Skeletal muscle satellite cell (primary cell): ENCODE measurements around the gene ATP8B2.
"Not testable (repeated sequence)": the region's sequence is repeated elsewhere in the genome, so short reads cannot be mapped to it uniquely, and the experiment has no call there.

Experiments used
- H3K27me3 ChIP-seq: 2 replicates; pipeline ENCODE4 v1.7.0; 2013; ENCODE audit warnings: low read length; ENCODE audit not compliant: control insufficient read depth, insufficient read depth
- H3K36me3 ChIP-seq: 2 replicates; pipeline ENCODE4 v1.7.0; 2013; ENCODE audit warnings: mild to moderate bottlenecking, control low read depth, low read length; ENCODE audit not compliant: insufficient read depth
- H3K4me1 ChIP-seq: 2 replicates; pipeline ENCODE4 v1.7.0; 2013; ENCODE audit warnings: low read length; ENCODE audit not compliant: control insufficient read depth, insufficient read depth
- H3K4me2 ChIP-seq: 2 replicates; pipeline ENCODE4 v1.7.0; 2013; ENCODE audit warnings: mild to moderate bottlenecking, low read length
- H3K4me3 ChIP-seq: 2 replicates; pipeline ENCODE4 v1.7.0; 2013; ENCODE audit warnings: low read length
- H3K9ac ChIP-seq: 2 replicates; pipeline ENCODE4 v1.7.0; 2013; ENCODE audit warnings: mild to moderate bottlenecking, low read depth, low read length, moderate library complexity
- H3K9me3 ChIP-seq: replicated peaks from 2 replicates; pipeline ENCODE4 v1.7.0; 2013; ENCODE audit warnings: mild to moderate bottlenecking, control low read depth, low read length

The ATP8B2 gene

DNA sequence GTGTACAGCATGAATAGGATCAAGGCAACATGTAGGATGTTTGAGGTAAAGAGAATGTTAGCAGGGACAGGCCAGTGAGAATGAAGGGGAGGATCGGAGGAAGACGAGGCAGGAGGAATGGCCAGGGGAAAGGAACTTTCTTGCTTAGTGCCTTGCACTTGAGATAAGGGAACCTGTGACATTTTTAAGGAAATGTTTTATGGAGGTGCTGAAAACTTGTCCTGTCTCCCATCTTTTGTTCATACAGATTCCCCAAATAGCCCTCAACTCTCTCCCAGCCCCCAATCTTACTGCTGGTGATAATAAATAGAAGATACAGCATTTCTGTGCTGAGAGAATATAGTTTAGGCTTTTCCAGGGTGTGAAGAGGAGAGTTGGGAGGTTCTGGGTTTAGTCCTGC lies 13.6 kb downstream of the ATP8B2 start:
- H3K36me3 ChIP-seq: peaks cover 84% of the 10 kb centered on the region
- H3K27me3 ChIP-seq: no peaks in the 10 kb centered on the region
- H3K9ac ChIP-seq: no peak overlapping the region
- no peaks in the 10 kb centered on the region for H3K9me3 ChIP-seq
- H3K4me3 ChIP-seq: no peak overlapping the region
- H3K4me1 ChIP-seq: peaks cover 18% of the 10 kb centered on the region
- H3K4me2 ChIP-seq: no peak overlapping the region

DNA sequence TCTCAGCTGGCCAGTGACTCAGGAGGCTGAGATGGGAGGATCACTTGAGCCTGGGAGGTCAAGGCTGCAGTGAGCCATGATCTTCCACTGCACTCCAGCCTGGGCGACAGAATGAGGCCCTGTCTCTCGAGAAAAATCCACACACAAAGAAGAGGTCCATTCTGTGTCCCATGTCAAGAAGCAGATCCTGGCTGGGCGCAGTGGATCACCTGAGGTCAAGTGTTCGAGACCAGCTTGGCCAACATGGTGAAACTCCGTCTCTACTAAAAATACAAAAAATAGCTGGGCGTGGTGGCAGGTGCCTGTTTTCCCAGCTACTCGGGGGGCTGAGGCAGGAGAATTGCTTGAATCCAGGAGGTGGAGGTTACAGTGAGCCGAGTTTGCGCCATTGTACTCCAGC lies 16.0 kb downstream of the ATP8B2 start:
- peaks cover 89% of the 10 kb centered on the region for H3K36me3 ChIP-seq
- H3K9me3 ChIP-seq, H3K4me2 ChIP-seq, H3K9ac ChIP-seq, H3K4me1 ChIP-seq, H3K4me3 ChIP-seq, H3K27me3 ChIP-seq: not testable (repeated sequence)

GRCh38 chr1:154342132-154342531 lies 16.8 kb downstream of the ATP8B2 start:
- H3K36me3 ChIP-seq: peaks cover 90% of the 10 kb centered on the region
- no peak overlapping the region for H3K4me3 ChIP-seq
- H3K4me1 ChIP-seq: peaks cover 5% of the 10 kb centered on the region
- H3K9ac ChIP-seq: no peak overlapping the region
- no peak overlapping the region for H3K4me2 ChIP-seq
- no peaks in the 10 kb centered on the region for H3K27me3 ChIP-seq
- H3K9me3 ChIP-seq: no peaks in the 10 kb centered on the region

DNA sequence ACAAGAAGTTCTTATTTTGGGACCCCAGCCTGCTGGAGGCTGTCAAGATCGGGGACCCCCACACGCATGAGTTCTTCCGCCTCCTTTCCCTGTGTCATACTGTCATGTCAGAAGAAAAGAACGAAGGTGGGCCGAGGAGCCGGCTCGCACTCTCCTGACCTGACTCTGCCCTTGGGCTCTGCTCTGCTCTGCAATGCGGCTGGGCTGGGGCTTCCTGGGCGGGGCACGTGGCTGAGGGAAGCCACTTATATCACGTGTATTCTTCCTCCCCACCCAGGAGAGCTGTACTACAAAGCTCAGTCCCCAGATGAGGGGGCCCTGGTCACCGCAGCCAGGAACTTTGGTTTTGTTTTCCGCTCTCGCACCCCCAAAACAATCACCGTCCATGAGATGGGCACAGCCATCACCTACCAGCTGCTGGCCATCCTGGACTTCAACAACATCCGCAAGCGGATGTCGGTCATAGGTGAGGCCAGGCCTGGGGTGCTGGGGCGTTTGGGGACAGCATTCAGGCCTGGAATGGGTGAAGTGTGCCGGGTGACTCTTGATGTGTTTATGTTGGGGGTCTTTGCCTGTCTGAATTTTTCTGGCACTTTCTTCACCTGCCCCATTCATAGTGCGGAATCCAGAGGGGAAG lies 17.6 kb downstream of the ATP8B2 start:
- Histone ChIP-seq H3K9me3 (no peaks in the 10 kb centered on the region), H3K4me3 (no peak overlapping the region), H3K9ac (no peak overlapping the region), H3K36me3 (peaks cover 88% of the 10 kb centered on the region), H3K4me1 (peaks cover 7% of the 10 kb centered on the region), H3K4me2 (no peak overlapping the region), H3K27me3 (no peaks in the 10 kb centered on the region)

DNA sequence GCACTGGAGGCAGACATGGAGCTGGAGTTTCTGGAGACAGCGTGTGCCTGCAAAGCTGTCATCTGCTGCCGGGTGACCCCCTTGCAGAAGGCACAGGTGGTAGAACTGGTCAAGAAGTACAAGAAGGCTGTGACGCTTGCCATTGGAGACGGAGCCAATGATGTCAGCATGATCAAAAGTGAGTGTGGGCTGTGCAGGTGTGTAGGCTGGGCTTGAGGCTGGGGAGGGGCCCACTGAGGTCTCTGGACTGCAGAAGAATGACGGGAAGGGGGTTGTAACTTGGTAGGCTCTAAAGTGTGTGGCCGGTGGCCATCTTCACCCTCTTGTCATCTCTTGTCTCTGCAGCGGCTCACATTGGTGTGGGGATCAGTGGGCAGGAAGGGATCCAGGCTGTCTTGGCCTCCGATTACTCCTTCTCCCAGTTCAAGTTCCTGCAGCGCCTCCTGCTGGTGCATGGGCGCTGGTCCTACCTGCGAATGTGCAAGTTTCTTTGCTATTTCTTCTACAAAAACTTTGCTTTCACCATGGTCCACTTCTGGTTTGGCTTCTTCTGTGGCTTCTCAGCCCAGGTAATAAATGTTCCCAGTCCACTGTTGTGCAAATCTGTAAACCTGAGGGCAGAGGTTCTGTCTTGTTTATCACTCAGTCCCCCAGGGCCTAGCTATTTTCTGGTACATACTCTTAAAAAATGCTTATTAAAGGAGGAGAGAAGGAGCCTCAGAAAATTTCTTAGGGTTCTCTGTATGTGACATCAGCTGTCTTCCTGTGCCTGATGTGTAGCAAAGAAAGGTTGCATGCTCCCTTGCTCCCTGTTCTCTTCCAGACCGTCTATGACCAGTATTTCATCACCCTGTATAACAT lies 19.9 kb downstream of the ATP8B2 start:
- H3K4me3 ChIP-seq: no peak overlapping the region
- H3K27me3 ChIP-seq: no peaks in the 10 kb centered on the region
- no peaks in the 10 kb centered on the region for H3K9me3 ChIP-seq
- H3K4me1 ChIP-seq: peaks cover 7% of the 10 kb centered on the region
- peaks cover 85% of the 10 kb centered on the region for H3K36me3 ChIP-seq
- no peak overlapping the region for H3K9ac ChIP-seq
- H3K4me2 ChIP-seq: no peak overlapping the region

GRCh38 chr1:154346276-154346917 lies 21.1 kb downstream of the ATP8B2 start:
- Histone ChIP-seq H3K4me1 (peaks cover 7% of the 10 kb centered on the region), H3K9ac (no peak overlapping the region)

GRCh38 chr1:154347961-154348360 lies 22.6 kb downstream of the ATP8B2 start:
- H3K9me3 ChIP-seq: no peaks in the 10 kb centered on the region
- H3K4me2 ChIP-seq: no peak overlapping the region
- peaks cover 61% of the 10 kb centered on the region for H3K36me3 ChIP-seq
- no peak overlapping the region for H3K4me3 ChIP-seq
- no peak overlapping the region for H3K9ac ChIP-seq
- peaks cover 13% of the 10 kb centered on the region for H3K4me1 ChIP-seq
- H3K27me3 ChIP-seq: no peaks in the 10 kb centered on the region

More at GRCh38 chr1:154346276-154346917, 21.1 kb downstream of the ATP8B2 start:
- H3K27me3 ChIP-seq: no peaks in the 10 kb centered on the region
- no peaks in the 10 kb centered on the region for H3K9me3 ChIP-seq
- H3K4me2 ChIP-seq: no peak overlapping the region
- no peak overlapping the region for H3K4me3 ChIP-seq
- peaks cover 75% of the 10 kb centered on the region for H3K36me3 ChIP-seq

DNA sequence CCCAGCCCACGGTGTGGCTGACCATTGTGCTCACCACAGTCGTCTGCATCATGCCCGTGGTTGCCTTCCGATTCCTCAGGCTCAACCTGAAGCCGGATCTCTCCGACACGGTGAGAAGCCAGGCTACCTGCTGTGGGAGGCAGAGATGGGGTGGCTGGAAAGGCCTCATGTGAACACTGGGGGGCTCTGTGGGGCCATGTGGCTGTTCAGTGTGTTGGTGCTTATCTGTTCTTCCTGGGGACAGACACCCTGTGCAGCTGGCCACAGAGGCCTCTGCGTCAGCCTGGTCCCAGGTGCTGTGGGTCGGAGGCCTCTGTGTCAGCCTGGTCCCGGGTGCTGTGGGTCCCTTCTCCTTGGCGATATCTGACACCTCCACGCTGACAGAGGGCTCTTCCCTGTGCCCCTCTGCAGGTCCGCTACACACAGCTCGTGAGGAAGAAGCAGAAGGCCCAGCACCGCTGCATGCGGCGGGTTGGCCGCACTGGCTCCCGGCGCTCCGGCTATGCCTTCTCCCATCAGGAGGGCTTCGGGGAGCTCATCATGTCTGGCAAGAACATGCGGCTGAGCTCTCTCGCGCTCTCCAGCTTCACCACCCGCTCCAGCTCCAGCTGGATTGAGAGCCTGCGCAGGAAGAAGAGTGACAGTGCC lies 23.2 kb downstream of the ATP8B2 start:
- no peak overlapping the region for H3K4me2 ChIP-seq
- no peak overlapping the region for H3K4me3 ChIP-seq
- H3K36me3 ChIP-seq: peaks cover 55% of the 10 kb centered on the region
- no peaks in the 10 kb centered on the region for H3K9me3 ChIP-seq
- no peaks in the 10 kb centered on the region for H3K27me3 ChIP-seq
- no peak overlapping the region for H3K9ac ChIP-seq
- H3K4me1 ChIP-seq: peaks cover 19% of the 10 kb centered on the region

GRCh38 chr1:154349121-154349520 lies 23.8 kb downstream of the ATP8B2 start:
- Histone ChIP-seq H3K27me3 (no peaks in the 10 kb centered on the region), H3K4me3 (no peak overlapping the region), H3K9me3 (no peaks in the 10 kb centered on the region), H3K36me3 (peaks cover 50% of the 10 kb centered on the region), H3K9ac (no peak overlapping the region), H3K4me1 (peaks cover 22% of the 10 kb centered on the region), H3K4me2 (no peak overlapping the region)

DNA sequence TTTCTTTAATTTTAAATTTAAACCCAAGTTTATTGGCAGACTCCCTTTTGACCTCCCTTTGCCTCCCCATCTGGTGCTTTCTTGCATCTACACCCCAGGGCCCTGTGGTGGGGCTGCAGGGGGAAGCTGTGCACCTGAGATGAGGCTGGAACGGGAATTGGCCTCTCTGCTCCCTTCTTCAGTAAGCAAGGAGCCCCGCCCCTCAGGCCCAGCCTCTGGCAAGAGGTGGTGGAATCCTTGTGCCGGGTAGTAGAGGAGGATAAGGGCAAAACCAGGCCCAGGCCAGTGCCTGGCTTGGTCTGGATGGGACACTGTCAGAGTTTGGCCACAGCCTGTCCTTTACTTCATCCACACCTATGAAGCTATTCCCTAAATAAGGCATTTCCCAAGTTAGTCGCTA lies 25.1 kb downstream of the ATP8B2 start:
- H3K4me1 ChIP-seq: peaks cover 22% of the 10 kb centered on the region
- no peak overlapping the region for H3K4me3 ChIP-seq
- H3K27me3 ChIP-seq: no peaks in the 10 kb centered on the region
- H3K36me3 ChIP-seq: peaks cover 37% of the 10 kb centered on the region
- no peak overlapping the region for H3K4me2 ChIP-seq
- H3K9me3 ChIP-seq: no peaks in the 10 kb centered on the region
- H3K9ac ChIP-seq: no peak overlapping the region

DNA sequence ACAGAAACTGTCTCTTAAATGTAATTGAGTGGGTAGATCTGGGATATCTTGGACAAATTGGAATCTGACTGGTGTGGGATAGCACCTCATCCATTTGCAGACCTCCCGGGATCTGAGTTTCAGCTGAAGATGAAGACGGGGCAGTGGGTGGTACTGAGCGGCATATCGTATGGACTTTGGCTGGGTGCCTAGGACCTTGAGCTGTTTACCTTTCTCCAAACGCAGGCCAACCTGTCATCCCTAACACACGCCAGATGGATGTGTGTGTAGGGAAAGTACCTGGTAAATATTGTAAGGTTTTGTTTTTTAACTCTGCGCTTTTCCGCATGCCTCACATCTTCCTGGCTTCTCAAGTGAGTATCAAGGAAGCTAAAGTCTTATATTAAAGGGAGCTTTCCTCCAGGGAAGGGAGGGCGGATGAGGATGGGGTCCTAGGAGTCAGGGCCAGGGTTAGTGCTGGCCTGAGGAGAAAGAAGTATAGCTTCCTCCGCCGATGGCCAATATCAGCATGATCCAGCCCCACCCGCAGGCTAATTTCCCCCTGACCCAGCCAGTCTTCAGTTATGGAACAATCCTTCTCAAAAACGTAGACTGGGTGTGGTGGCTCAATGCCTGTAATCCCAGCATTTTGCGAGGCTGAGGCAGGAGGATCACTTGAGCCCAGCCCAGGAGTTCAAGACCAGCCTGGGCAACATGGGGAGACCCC lies 26.2 kb downstream of the ATP8B2 start:
- no peak overlapping the region for H3K4me3 ChIP-seq
- H3K4me1 ChIP-seq: peaks cover 22% of the 10 kb centered on the region

More for the DNA sequence above, 26.2 kb downstream of the ATP8B2 start:
- H3K9me3 ChIP-seq: no peaks in the 10 kb centered on the region
- H3K36me3 ChIP-seq: peaks cover 26% of the 10 kb centered on the region
- peaks cover 7% of the 10 kb centered on the region for H3K27me3 ChIP-seq
- H3K4me2 ChIP-seq: no peak overlapping the region
- no peak overlapping the region for H3K9ac ChIP-seq
